AG09319 (cell line): ENCODE measurements around the gene MMP27.

Source experiments
- DNase-seq: peaks from one replicate; pipeline ENCODE4 v3.0.0-alpha.2; 2010; ENCODE audit warnings: low read depth; ENCODE audit errors: extremely low read depth
- TF ChIP-seq, protein P1 (sequence below): IDR thresholded peaks from 2 replicates; pipeline ENCODE4 v1.5.1; 2011; ENCODE audit warnings: low read depth, mild to moderate bottlenecking, inconsistent platforms, low read length, moderate library complexity

MMP27 gene

GRCh38 chr11:102685754-102686153 is 19.8 kb downstream of the MMP27 start:
- DNase-seq, result no peak

GRCh38 chr11:102685338-102685737 is 20.2 kb downstream of the MMP27 start:
- TF ChIP-seq, protein P1, sequence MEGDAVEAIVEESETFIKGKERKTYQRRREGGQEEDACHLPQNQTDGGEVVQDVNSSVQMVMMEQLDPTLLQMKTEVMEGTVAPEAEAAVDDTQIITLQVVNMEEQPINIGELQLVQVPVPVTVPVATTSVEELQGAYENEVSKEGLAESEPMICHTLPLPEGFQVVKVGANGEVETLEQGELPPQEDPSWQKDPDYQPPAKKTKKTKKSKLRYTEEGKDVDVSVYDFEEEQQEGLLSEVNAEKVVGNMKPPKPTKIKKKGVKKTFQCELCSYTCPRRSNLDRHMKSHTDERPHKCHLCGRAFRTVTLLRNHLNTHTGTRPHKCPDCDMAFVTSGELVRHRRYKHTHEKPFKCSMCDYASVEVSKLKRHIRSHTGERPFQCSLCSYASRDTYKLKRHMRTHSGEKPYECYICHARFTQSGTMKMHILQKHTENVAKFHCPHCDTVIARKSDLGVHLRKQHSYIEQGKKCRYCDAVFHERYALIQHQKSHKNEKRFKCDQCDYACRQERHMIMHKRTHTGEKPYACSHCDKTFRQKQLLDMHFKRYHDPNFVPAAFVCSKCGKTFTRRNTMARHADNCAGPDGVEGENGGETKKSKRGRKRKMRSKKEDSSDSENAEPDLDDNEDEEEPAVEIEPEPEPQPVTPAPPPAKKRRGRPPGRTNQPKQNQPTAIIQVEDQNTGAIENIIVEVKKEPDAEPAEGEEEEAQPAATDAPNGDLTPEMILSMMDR, result no peak
- no peak for DNase-seq

More at GRCh38 chr11:102685754-102686153, 19.8 kb downstream of the MMP27 start:
- TF ChIP-seq, protein P1, result no peak

- no peak for DNase-seq
- TF ChIP-seq, protein P1, result no peak; the same call in none of the 2 replicates
Observed at GRCh38 chr11:102683277-102683676, 22.3 kb downstream of the MMP27 start.

- DNase-seq, result peak; percentile 3
- TF ChIP-seq, protein P1, result no peak
Observed at GRCh38 chr11:102680945-102681344, 24.6 kb downstream of the MMP27 start.

GRCh38 chr11:102678022-102678421 is 27.5 kb downstream of the MMP27 start:
- DNase-seq, result no peak
- TF ChIP-seq, protein P1, result no peak

GRCh38 chr11:102676084-102676483 is 29.5 kb downstream of the MMP27 start:
- TF ChIP-seq, protein P1, result no peak

GRCh38 chr11:102669664-102670063 is 35.9 kb downstream of the MMP27 start:
- TF ChIP-seq, protein P1, result no peak
- no peak for DNase-seq

More at GRCh38 chr11:102676084-102676483, 29.5 kb downstream of the MMP27 start:
- no peak for DNase-seq
